HG03442 (cell line): ENCODE results near the gene NRXN2.

Experiments
- ATAC-seq: cut with Tn5 transposase; IDR thresholded peaks from one replicate; pipeline ENCODE4 v1.9.1; 2021; ENCODE audit warnings: mild to moderate bottlenecking, moderate library complexity; ENCODE audit not compliant: unreplicated experiment

Gene NRXN2

GRCh38 chr11:64632654-64633053 lies 90.3 kb downstream of the NRXN2 start:
- no peak for ATAC-seq

GRCh38 chr11:64632237-64632636 lies 90.8 kb downstream of the NRXN2 start:
- no peak for ATAC-seq

GRCh38 chr11:64631675-64632074 lies 91.3 kb downstream of the NRXN2 start:
- ATAC-seq, result no peak

- no peak for ATAC-seq
These were observed 93.0 kb downstream of the NRXN2 start for GRCh38 chr11:64629796-64630562.

- no peak for ATAC-seq
These were observed 93.9 kb downstream of the NRXN2 start for GRCh38 chr11:64629103-64629502.

GRCh38 chr11:64628596-64628995 lies 94.4 kb downstream of the NRXN2 start:
- ATAC-seq, result no peak

GRCh38 chr11:64627371-64627770 lies 95.6 kb downstream of the NRXN2 start:
- ATAC-seq, result no peak

GRCh38 chr11:64626637-64627036 lies 96.4 kb downstream of the NRXN2 start:
- ATAC-seq, result no peak

- ATAC-seq, result no peak
These were observed 98.0 kb downstream of the NRXN2 start for GRCh38 chr11:64624883-64625481.

GRCh38 chr11:64622681-64623080 lies 100.3 kb downstream of the NRXN2 start:
- ATAC-seq, result no peak

- no peak for ATAC-seq
These were observed 101.5 kb downstream of the NRXN2 start for GRCh38 chr11:64621283-64622019.

GRCh38 chr11:64620381-64620971 lies 102.5 kb downstream of the NRXN2 start:
- ATAC-seq, result no peak

GRCh38 chr11:64619811-64620380 lies 103.1 kb downstream of the NRXN2 start:
- ATAC-seq, result no peak

- no peak for ATAC-seq
These were observed 103.8 kb downstream of the NRXN2 start for GRCh38 chr11:64619196-64619595.

- no peak for ATAC-seq
These were observed 106.2 kb downstream of the NRXN2 start for GRCh38 chr11:64616817-64617216.

- ATAC-seq, result no peak
These were observed 108.1 kb downstream of the NRXN2 start for GRCh38 chr11:64614917-64615316.

GRCh38 chr11:64613648-64614047 lies 109.3 kb downstream of the NRXN2 start:
- ATAC-seq, result no peak

- ATAC-seq, result no peak
These were observed 110.9 kb downstream of the NRXN2 start for GRCh38 chr11:64611869-64612646.

GRCh38 chr11:64611176-64611575 lies 111.8 kb downstream of the NRXN2 start:
- ATAC-seq, result no peak

- no peak for ATAC-seq
These were observed 112.4 kb downstream of the NRXN2 start for GRCh38 chr11:64610596-64610995.
